MV-4-11 (cell line): ENCODE data around the gene ZFHX2.
A peak's percentile ranks its signal among the peaks of the same experiment; 100 is the strongest.

Experiments used
- DNase-seq: peaks from one replicate; lab custom pipeline; 2025; lab: John Stamatoyannopoulos, UW

The ZFHX2 gene

GRCh38 chr14:23518709-23519108 lies 32.9 kb downstream of the ZFHX2 start:
- no peak for DNase-seq

- no peak for DNase-seq
Measured at GRCh38 chr14:23517650-23518326, 33.8 kb downstream of the ZFHX2 start.

- no peak for DNase-seq
Measured at GRCh38 chr14:23514644-23514957, 37.0 kb downstream of the ZFHX2 start.

- DNase-seq, result no peak
Measured at GRCh38 chr14:23513818-23514643, 37.5 kb downstream of the ZFHX2 start.

GRCh38 chr14:23513005-23513817 lies 38.4 kb downstream of the ZFHX2 start:
- DNase-seq, result no peak

- no peak for DNase-seq
Measured at GRCh38 chr14:23512156-23512555, 39.4 kb downstream of the ZFHX2 start.

GRCh38 chr14:23494223-23494622 lies 57.3 kb downstream of the ZFHX2 start:
- peak; percentile 19 for DNase-seq

GRCh38 chr14:23492618-23493272 lies 58.8 kb downstream of the ZFHX2 start:
- DNase-seq, result no peak

GRCh38 chr14:23487216-23487615 lies 64.3 kb downstream of the ZFHX2 start:
- no peak for DNase-seq

- DNase-seq, result no peak
Measured at GRCh38 chr14:23486036-23486435, 65.5 kb downstream of the ZFHX2 start.

- DNase-seq, result no peak
Measured at GRCh38 chr14:23485326-23485725, 66.2 kb downstream of the ZFHX2 start.

- DNase-seq, result peak; percentile 18
Measured at GRCh38 chr14:23483236-23483854, 68.2 kb downstream of the ZFHX2 start.

GRCh38 chr14:23482823-23483148 lies 68.8 kb downstream of the ZFHX2 start:
- no peak for DNase-seq

GRCh38 chr14:23481979-23482822 lies 69.4 kb downstream of the ZFHX2 start:
- DNase-seq, result no peak

GRCh38 chr14:23481362-23481970 lies 70.1 kb downstream of the ZFHX2 start:
- no peak for DNase-seq

- peak; percentile 25 for DNase-seq
Measured at GRCh38 chr14:23478109-23478759, 73.3 kb downstream of the ZFHX2 start.

- DNase-seq, result no peak
Measured at GRCh38 chr14:23470947-23471346, 80.6 kb downstream of the ZFHX2 start.
